Breast epithelium (tissue), 4 donors: ENCODE measurements around the gene PROCA1. TPM values are rescaled to one million over a fixed set of nuclear protein-coding genes. Genes with fewer than 3 reads are reported as not detected.

Source experiments
- DNase-seq, 2 donors: peaks; one replicate each; pipeline ENCODE4 v3.0.0-alpha.2; 2019; ENCODE audit warnings: low spot score in 2 of 2
- H3K27ac ChIP-seq, 2 donors: fragments of 200-600 bp; sonication (generic) in 1 of 2; one replicate each; pipeline ENCODE4 v1.5.1; 2016 to 2019; ENCODE audit warnings: mild to moderate bottlenecking in 1 of 2
- H3K27me3 ChIP-seq, 2 donors: fragments of 200-600 bp; sonication (generic) in 1 of 2; one replicate each; pipeline versions ENCODE4 v1.5.1 to v1.6.0; 2017 to 2019; ENCODE audit warnings: control low read depth in 1 of 2, mild to moderate bottlenecking in 1 of 2
- H3K36me3 ChIP-seq: fragments of 200-600 bp; one replicate; pipeline ENCODE4 v1.5.1; 2019
- H3K4me1 ChIP-seq, 2 donors: fragments of 200-600 bp; sonication (generic); one replicate each; pipeline ENCODE4 v1.5.1; 2016 to 2019; ENCODE audit warnings: control low read depth in 1 of 2
- H3K4me3 ChIP-seq, 3 donors: fragments of 200-600 bp; sonication (generic); 1 replicate in 2 of 3; 2 replicates in 1 of 3; pipeline ENCODE4 v1.5.1; 2016 to 2019; ENCODE audit warnings: mild to moderate bottlenecking in 3 of 3, moderate library complexity in 2 of 3
- H3K9me3 ChIP-seq, 2 donors: fragments of 200-600 bp; sonication (generic) in 1 of 2; one replicate each; pipeline ENCODE4 v1.5.1; 2016 to 2019; ENCODE audit warnings: control low read depth in 1 of 2
- CTCF ChIP-seq, 3 donors: fragments of 450-650 bp; IDR thresholded peaks; one replicate each; pipeline ENCODE4 v1.5.1; 2016 to 2017; ENCODE audit warnings: antibody characterized with exemption in 3 of 3, mild to moderate bottlenecking in 3 of 3, moderate library complexity in 3 of 3
- POLR2A ChIP-seq: fragments of 450-650 bp; IDR thresholded peaks from one replicate; pipeline ENCODE4 v1.6.1; 2016; ENCODE audit warnings: antibody characterized with exemption, mild to moderate bottlenecking, moderate library complexity
- POLR2AphosphoS5 ChIP-seq, 3 donors: sonication (generic); formaldehyde crosslinking; IDR thresholded peaks; one replicate each; pipeline ENCODE4 v1.6.1; 2017; ENCODE audit warnings: antibody characterized with exemption in 3 of 3
- intact Hi-C: fragments of 100-400 bp; cut with DNase I; formaldehyde crosslinking; loops from one replicate; pipeline ENCODE4 v1.15.1; 2023; ENCODE audit warnings: low total_unique reads
- total RNA-seq, 3 donors: library from RNA; depleted of rRNA; stranded (reverse); fragments of >200 nt; gene quantifications; one replicate each; pipeline ENCODE4 v1.1.0, GENCODE V29; 2016

Gene PROCA1
- total RNA-seq, 3 donors from 2014 or later, result 1.6 to 2.3 (median 1.6) TPM

- no peak overlapping the region for H3K27ac ChIP-seq
- no peak for DNase-seq
- no peak overlapping the region for H3K4me3 ChIP-seq
- no peaks in the 10 kb centered on the region for H3K4me1 ChIP-seq
- no peaks in the 10 kb centered on the region for H3K36me3 ChIP-seq
- no peaks in the 10 kb centered on the region for H3K27me3 ChIP-seq
- no peaks in the 10 kb centered on the region for H3K9me3 ChIP-seq
- intact Hi-C loops, result no loop called here
- no peak for TF ChIP-seq POLR2A
- no peak for TF ChIP-seq CTCF (IDR thresholded peaks at IDR 0.05)
- no peak for TF ChIP-seq POLR2AphosphoS5 (IDR thresholded peaks at IDR 0.05)
These were observed 56.5 kb downstream of the PROCA1 start for GRCh38 chr17:28655160-28655559.

Other genes with a start within 250 kb of the PROCA1 start
- 1 to 10 TPM in 1 of 3 donors, under 1 TPM in 1, not detected in 1; 0.66 to 4.0 TPM for gene SLC13A2, start 238.2 kb downstream of the PROCA1 start, total RNA-seq
- gene FOXN1, start 205.5 kb downstream of the PROCA1 start, total RNA-seq, result under 1 TPM in 1 of 3 donors, not detected in 2; 0.29 TPM
- 10 to 100 TPM; 19.2 to 34.1 (median 32.9) TPM for gene UNC119, start 159.3 kb downstream of the PROCA1 start, total RNA-seq
- 10 to 100 TPM; 35.4 to 63.5 (median 53.3) TPM for gene PIGS, start 140.4 kb downstream of the PROCA1 start, total RNA-seq
- gene ALDOC, start 135.0 kb downstream of the PROCA1 start, total RNA-seq, result 100 to 1,000 TPM in 1 of 3 donors, 10 to 100 TPM in 2; 19.7 to 191 (median 40.7) TPM
- 1 to 10 TPM; 3.3 to 5.8 (median 4.1) TPM for gene SPAG5, start 112.9 kb downstream of the PROCA1 start, total RNA-seq
- 10 to 100 TPM in 2 of 3 donors, 1 to 10 TPM in 1; 9.3 to 11.1 (median 11.0) TPM for gene RSKR, start 97.7 kb downstream of the PROCA1 start, total RNA-seq
- gene BLTP2, start 66.7 kb downstream of the PROCA1 start, total RNA-seq, result 100 to 1,000 TPM; 107 to 131 (median 107) TPM
- 10 to 100 TPM; 38.1 to 66.6 (median 54.1) TPM for gene SDF2, start 50.0 kb downstream of the PROCA1 start, total RNA-seq
- gene SUPT6H, start 49.7 kb downstream of the PROCA1 start, total RNA-seq, result 10 to 100 TPM; 62.6 to 69.9 (median 66.7) TPM
- 100 to 1,000 TPM; 105 to 129 (median 123) TPM for gene RAB34, start 6.0 kb upstream of the PROCA1 start, total RNA-seq
- gene RPL23A, start 8.1 kb upstream of the PROCA1 start, total RNA-seq, result 100 to 1,000 TPM; 491 to 945 (median 754) TPM
- gene TLCD1, start 14.3 kb upstream of the PROCA1 start, total RNA-seq, result 1 to 10 TPM; 2.4 to 8.3 (median 3.9) TPM
- gene NEK8, start 16.9 kb upstream of the PROCA1 start, total RNA-seq, result 1 to 10 TPM; 2.9 to 5.3 (median 2.9) TPM
- gene TRAF4, start 32.1 kb upstream of the PROCA1 start, total RNA-seq, result 10 to 100 TPM; 12.3 to 63.6 (median 48.9) TPM
- 10 to 100 TPM in 2 of 3 donors, 1 to 10 TPM in 1; 9.7 to 12.0 (median 10.5) TPM for gene FAM222B, start 130.9 kb upstream of the PROCA1 start, total RNA-seq
- gene ERAL1, start 143.1 kb upstream of the PROCA1 start, total RNA-seq, result 10 to 100 TPM; 24.3 to 51.2 (median 26.4) TPM
- 10 to 100 TPM; 49.8 to 78.3 (median 56.9) TPM for gene FLOT2, start 185.8 kb upstream of the PROCA1 start, total RNA-seq
- 10 to 100 TPM in 2 of 3 donors, 1 to 10 TPM in 1; 3.2 to 20.6 (median 14.2) TPM for gene DHRS13, start 191.2 kb upstream of the PROCA1 start, total RNA-seq
- gene PHF12, start 239.6 kb upstream of the PROCA1 start, total RNA-seq, result 10 to 100 TPM; 32.2 to 42.9 (median 40.3) TPM